ENCODE results near the gene FZD4. TPM values are rescaled to one million over a fixed set of nuclear protein-coding genes. Genes with fewer than 3 reads are reported as not detected.

Gene FZD4
- total RNA-seq, 1 experiment from 2014 or later: 4.3 TPM

Other genes starting within 250 kb of the FZD4 start
- 2.7 and 3.7 TPM in 2 replicates for gene PRSS23, start 154.9 kb downstream of the FZD4 start, total RNA-seq (2014; rRNA removed; shearing (Covaris generic))
- 27.9 and 44.9 TPM in 2 replicates for gene TMEM135, start 82.5 kb upstream of the FZD4 start, total RNA-seq (2014; rRNA removed; shearing (Covaris generic))

Data from H7 (cell line).